Measurements from ENCODE around the gene NBEAL2.
"Not testable (repeated sequence)": the region's sequence is repeated elsewhere in the genome, so short reads cannot be mapped to it uniquely, and the experiment has no call there.

NBEAL2 gene

GRCh38 chr3:46960081-46960701 lies 19.3 kb upstream of the NBEAL2 start:
- DNase-seq (ENCODE audit: low read depth in 2 of 3, low spot score in 1 of 3): no peak

GRCh38 chr3:46960835-46961234 lies 18.6 kb upstream of the NBEAL2 start:
- no peak for DNase-seq (ENCODE audit: low read depth in 2 of 3, low spot score in 1 of 3)

GRCh38 chr3:46962427-46962826 lies 17.0 kb upstream of the NBEAL2 start:
- no peak for DNase-seq (ENCODE audit: low read depth in 2 of 3, low spot score in 1 of 3)

- DNase-seq (ENCODE audit: low read depth in 2 of 3, low spot score in 1 of 3): no peak
These were observed 16.5 kb upstream of the NBEAL2 start for GRCh38 chr3:46962990-46963389.

- not testable (repeated sequence) for DNase-seq (ENCODE audit: low read depth in 2 of 3, low spot score in 1 of 3)
These were observed 15.4 kb upstream of the NBEAL2 start for GRCh38 chr3:46964038-46964590.

GRCh38 chr3:46965151-46965550 lies 14.3 kb upstream of the NBEAL2 start:
- no peak for DNase-seq (ENCODE audit: low read depth in 2 of 3, low spot score in 1 of 3)

GRCh38 chr3:46966811-46967210 lies 12.7 kb upstream of the NBEAL2 start:
- DNase-seq (ENCODE audit: low read depth in 2 of 3, low spot score in 1 of 3): no peak

- no peak for DNase-seq (ENCODE audit: low read depth in 2 of 3, low spot score in 1 of 3)
These were observed 10.6 kb upstream of the NBEAL2 start for GRCh38 chr3:46968783-46969428.

- no peak for DNase-seq (ENCODE audit: low read depth in 2 of 3, low spot score in 1 of 3)
These were observed 8.9 kb upstream of the NBEAL2 start for GRCh38 chr3:46970391-46971091.

- DNase-seq (ENCODE audit: low read depth in 2 of 3, low spot score in 1 of 3): no peak
These were observed 8.3 kb upstream of the NBEAL2 start for GRCh38 chr3:46971151-46971550.

- no peak for DNase-seq (ENCODE audit: low read depth in 2 of 3, low spot score in 1 of 3)
These were observed 7.7 kb upstream of the NBEAL2 start for GRCh38 chr3:46971742-46972141.

- DNase-seq (ENCODE audit: low read depth in 2 of 3, low spot score in 1 of 3): no peak
These were observed 7.1 kb upstream of the NBEAL2 start for GRCh38 chr3:46972396-46972795.

- no peak for DNase-seq (ENCODE audit: low read depth in 2 of 3, low spot score in 1 of 3)
These were observed 4.9 kb upstream of the NBEAL2 start for GRCh38 chr3:46974421-46975171.

- peak; percentile 87 to 89 (median 88) for DNase-seq (ENCODE audit: low read depth in 2 of 3, low spot score in 1 of 3)
These were observed 2.9 kb upstream of the NBEAL2 start, which contains the start of gene CCDC12 for GRCh38 chr3:46976326-46977190. TSS of gene CCDC12 (minus strand) at chr3:46976745. CDS start at chr3:46976732, 13 bp downstream.

- DNase-seq (ENCODE audit: low read depth in 2 of 3, low spot score in 1 of 3): no peak
These were observed 1.7 kb upstream of the NBEAL2 start for GRCh38 chr3:46977811-46978195.

GRCh38 chr3:46978381-46978780 lies 1.1 kb upstream of the NBEAL2 start:
- DNase-seq (ENCODE audit: low read depth in 2 of 3, low spot score in 1 of 3): no peak

GRCh38 chr3:46979958-46980497 lies 562 bp downstream of the NBEAL2 start:
- DNase-seq (ENCODE audit: low read depth in 2 of 3, low spot score in 1 of 3): no peak

GRCh38 chr3:46981932-46982471 lies 2.5 kb downstream of the NBEAL2 start:
- no peak for DNase-seq (ENCODE audit: low read depth in 2 of 3, low spot score in 1 of 3)

GRCh38 chr3:46982546-46982945 lies 3.1 kb downstream of the NBEAL2 start:
- DNase-seq (ENCODE audit: low read depth in 2 of 3, low spot score in 1 of 3): no peak

Measured in stimulated activated CD4-positive, alpha-beta T cell treated with anti-CD3 and anti-CD28 coated beads, Interleukin-12 subunit alpha, Interleukin-12 subunit beta, amount 100 ng/mL, for 48 hours (primary cell).